HG03378 (cell line): ENCODE results near the gene KIF26B.

ENCODE experiments used
- ATAC-seq: cut with Tn5 transposase; IDR thresholded peaks from one replicate; pipeline ENCODE4 v1.9.1; 2021; ENCODE audit warnings: mild to moderate bottlenecking, moderate library complexity; ENCODE audit not compliant: unreplicated experiment

KIF26B gene

DNA sequence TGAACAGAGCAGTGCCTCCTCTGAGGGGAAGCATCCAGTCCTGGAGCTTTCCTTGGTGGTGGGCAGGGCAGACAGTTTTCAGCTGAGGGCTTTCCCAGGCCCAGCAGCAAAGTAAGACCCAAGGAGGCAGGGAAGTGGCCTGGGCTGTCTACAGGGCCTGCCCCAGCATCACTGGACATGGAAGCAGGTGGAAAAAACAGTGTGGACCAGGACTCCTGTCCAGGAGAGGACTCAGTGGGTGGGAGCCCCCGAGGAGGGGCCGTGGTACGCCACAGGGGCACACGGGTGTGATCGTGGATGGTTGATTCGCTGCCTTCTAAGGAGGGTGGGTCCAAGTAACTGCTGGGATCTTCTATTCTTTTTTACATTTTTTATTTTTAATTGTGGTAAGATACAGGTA is 387.6 kb downstream of the KIF26B start:
- ATAC-seq = no peak

DNA sequence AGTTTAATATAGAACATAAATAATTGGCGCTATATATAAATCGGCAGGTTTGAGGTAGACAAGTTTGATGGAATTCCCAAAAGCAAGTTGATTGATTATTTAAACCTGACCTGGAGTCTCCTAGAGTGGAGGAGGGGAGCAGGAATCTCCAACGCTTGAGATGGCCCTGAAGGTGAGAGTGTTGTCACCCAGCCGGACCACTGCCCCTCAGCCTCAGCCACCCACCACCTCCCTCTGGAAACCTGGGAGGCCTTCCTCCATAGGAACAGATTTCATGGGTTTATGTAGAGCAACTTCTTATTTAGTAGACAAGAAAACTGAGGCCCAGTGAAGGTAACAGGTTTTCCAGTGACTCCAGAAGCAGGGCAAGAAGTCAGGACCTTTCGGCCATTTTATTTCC is 389.5 kb downstream of the KIF26B start:
- ATAC-seq = no peak

DNA sequence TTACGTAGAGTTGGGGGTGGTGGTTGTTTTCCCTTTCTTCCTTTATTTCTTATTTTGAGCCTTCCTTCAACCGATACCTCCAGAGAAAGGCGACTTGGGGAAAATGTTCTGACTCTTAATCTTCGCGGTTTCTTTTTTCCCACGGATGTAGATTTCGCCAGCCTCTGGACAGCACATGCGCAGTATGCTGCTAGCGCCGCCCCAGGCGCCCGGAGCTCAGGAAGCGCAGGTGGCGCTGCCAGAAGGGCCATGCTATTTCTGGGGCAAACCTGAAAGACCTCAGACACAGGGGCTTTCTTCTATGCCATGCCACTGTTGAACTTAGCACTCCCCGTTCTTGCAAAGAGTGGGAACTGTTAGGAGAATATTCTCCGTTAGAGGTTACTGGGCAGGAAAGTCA is 392.1 kb downstream of the KIF26B start:
- ATAC-seq = no peak

DNA sequence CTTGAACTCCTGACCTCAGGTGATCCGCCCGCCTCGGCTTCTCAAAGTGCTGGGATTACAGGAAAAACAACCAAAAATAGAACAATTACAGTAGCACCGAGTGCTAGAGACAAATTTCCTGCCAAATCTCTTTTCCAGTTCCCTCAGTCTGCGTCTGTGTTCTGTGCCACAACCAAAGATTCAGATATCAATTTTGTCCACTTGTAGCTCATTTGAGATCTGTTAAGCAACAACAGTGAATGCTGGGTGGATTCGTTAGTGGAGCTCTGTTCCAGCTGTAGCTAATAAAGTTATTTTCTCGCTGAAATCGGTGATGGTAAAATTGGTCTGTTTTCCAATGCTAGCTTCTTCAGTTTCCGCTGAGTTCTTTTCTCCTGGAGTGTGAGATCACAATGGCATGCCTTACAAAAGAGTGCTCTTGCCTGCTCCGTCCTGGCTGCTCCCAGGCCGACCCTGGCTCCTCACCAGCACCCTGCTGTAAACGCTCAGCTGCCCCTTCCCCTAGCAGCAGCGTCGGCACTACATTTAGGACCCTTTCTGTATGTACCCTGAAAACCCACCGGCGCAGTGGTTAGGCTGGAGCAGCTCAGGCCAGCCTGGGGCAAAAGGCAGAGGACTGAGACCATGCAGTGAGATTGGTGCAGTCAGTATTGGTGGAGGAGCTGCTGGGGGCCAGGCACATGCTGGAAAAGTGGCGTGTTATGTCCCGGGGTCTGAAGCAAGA is 395.4 kb downstream of the KIF26B start:
- no peak for ATAC-seq

DNA sequence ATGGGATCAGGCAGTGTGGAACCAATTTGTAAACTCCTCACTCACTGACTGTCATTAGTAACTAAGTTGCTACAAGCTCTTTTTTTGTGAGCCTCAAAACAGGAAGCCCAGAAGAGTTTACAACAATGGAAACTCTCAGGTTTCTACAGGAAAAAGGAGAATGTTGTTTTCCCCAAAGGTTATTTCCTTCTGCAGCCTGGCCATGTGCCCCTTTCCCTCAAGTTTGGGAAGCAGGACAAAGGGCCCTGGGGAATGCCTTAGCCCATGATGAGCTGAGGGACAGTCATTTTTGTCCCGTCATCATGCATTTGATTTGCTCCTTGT is 395.9 kb downstream of the KIF26B start:
- ATAC-seq = no peak

DNA sequence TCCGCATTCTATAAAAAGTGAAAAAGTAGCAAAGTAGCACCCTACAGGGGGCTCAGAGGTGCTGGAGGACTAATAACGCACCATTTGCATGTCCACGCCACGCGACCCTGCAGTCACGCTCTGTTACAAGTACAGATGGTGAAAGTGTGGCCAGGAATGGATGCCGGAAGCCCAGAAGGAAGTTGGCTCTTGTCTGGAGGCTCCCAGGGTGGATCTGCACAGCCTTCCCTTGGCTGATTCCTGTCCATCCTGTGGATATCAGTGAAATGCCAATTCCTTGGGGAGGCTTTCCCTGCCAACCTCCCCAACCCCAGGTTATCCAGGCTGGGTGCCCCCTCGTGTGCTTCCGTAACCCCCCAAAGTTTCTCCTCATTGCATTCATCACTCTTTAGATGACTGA is 396.8 kb downstream of the KIF26B start:
- ATAC-seq = no peak

DNA sequence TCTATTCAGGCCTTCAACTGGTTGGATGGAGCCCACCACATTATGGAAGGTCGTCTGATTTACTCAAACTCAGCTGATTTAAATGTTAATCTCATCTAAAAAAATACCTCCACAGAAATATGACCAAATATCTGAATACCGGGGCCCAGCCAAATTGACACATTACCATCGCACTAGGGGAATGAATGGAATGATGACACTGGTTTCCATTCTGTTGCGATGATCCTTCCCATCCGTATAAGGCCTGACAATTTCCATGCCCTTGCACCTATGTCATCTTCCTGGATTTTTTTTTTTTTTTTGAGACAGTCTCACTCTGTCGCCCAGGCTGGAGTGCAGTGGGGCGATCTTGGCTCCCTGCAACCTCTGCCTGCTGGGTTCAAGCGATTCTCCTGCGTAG is 397.5 kb downstream of the KIF26B start:
- no peak for ATAC-seq

DNA sequence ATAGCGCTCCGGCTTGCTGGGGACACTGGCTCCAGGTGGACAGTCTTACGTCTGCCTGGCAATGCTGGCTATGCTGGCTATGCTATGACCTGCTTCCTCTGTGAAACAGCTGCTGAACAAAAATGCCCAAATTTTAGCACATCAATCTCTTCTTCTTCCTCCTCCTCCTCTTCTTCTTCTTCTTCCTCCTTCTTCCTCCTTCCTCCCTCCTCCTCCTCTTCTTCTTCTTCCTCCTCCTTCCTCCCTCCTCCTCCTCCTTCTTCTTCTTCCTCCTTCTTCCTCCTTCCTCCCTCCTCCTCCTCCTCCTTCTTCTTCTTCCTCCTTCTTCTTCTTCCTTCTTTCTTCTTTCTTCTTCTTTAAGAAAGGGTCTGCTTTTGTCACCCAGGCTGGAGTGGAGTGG is 401.3 kb downstream of the KIF26B start:
- ATAC-seq = no peak

DNA sequence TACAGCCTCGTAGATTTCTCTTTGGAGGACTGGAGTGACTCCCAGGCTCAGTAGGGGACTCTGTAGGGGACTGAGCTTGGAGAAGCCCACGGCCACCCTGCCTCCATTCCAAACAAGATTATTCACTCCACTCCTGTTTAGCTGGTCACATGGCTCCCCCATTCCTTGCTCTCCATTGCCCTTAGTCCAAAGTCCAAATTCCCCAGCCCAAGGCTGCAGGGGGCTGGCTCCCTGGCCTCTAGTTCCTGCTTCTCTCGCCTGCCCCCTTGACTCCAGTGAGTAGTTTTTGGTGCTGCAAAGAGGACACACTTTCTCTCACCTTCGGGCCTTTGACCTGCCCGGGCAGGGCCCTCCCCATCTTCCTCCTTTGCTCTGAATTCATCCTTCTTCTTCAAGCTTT is 403.3 kb downstream of the KIF26B start:
- no peak for ATAC-seq

DNA sequence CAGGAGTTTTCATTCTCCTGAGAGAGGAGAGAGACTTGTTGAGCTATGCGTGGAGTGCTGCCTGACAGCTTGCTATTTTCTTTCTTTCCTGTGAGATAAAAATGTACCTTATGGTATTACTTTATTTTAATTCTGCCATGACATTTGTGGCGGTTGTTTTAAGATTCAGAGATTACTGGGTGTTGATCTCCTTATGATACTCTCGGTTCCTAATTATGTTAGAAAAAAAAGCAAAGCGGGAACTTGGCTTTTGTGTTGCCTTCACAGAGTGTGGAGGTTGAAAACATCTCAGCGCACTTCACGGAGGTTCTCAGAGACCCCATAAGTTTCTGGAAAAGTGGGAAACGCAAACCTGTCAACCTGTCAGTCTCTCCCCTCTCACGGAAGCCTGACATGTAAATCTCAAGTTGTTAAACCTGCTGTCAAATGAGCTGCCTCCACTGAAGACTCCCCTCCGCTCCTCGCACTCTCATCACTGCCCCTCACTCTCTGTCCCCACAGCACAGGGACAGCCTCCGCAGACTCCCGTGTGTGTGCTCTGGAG is 405.6 kb downstream of the KIF26B start:
- ATAC-seq = no peak

DNA sequence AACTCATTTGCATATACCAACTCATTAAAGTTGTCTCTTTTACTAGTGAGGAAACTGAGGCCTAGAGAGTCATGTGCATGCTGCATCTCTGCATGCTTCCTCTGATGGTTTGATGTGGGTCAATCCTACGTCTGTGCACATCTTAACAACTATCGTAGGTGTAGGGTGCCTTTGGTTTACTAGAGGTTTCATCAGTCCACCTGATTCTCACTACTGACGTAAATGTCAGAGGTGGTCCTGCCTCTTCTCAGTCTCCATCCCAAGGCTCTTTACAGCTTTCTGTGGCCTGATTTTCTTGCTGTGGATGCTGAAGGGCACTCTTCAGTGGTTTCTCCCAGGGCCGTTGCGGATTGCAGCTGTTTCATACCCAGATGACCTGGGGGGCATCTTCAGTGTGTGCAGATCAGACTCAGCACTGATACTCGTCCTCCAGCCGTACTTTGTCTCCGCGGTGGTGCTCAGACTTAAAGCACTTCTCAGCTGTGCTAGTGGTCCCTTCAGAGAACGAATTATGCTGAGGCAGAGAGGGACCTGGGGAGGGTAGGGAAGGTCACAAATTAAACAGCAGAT is 407.0 kb downstream of the KIF26B start:
- no peak for ATAC-seq

DNA sequence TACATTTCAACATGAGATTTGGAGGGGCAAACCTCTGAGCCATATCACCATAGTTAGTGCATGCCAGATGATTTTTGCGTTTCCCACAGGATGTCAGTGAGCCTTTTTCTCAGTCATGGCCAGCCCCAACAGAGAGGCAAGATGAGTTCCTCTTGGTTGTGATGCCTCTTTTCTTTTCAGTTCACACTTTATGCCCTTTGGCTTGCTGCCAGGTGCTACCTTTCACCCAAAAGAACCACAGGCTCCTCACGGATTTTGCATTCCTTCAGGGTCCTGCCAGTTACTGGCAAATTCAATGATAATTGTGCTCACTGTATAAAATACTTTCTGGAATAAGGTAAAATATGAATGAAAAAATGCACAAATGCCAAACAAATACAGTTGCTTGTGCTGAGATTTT is 411.3 kb downstream of the KIF26B start:
- ATAC-seq = no peak

DNA sequence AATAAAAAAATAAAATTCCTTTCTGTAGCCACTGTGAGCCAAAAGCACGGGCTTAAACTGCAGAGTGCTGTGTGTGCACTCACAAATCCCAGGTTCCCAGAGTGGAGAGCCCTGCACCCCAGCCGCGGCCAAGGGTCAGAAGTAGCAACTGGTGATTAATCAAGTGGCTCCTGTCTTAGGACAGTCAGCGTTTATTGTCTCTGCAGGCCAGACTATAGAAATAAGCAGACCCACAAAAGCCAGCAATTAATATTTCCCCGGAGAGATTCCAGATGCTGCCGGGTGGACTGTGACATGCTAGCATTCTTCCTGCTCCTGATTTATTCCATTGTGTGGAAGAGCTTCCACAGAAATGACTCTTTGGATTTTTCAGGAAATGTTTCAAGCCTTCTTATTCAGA is 412.2 kb downstream of the KIF26B start:
- ATAC-seq = no peak

DNA sequence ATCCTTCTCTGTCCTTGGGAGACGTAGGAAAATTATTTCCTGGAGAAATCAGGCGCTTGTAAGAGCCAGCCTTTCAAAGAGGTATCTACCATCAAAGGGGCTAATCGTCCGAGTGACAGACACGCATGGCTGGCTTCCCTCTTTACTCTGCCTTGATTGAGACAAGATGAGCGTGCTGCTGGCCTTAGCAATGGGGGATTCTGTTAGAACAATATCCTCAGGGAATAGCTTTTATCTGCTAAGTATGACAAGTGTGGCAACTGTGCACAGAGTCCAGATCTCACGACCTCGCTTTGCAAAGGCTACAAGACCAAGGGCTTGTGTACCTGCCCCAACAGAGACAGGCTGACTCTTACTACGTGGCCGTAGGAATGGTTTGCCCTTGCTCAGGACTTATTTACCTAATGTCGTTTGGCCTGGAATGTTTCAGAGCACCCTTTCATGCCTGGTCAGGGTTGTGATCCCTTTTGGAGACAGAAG is 417.1 kb downstream of the KIF26B start:
- no peak for ATAC-seq

DNA sequence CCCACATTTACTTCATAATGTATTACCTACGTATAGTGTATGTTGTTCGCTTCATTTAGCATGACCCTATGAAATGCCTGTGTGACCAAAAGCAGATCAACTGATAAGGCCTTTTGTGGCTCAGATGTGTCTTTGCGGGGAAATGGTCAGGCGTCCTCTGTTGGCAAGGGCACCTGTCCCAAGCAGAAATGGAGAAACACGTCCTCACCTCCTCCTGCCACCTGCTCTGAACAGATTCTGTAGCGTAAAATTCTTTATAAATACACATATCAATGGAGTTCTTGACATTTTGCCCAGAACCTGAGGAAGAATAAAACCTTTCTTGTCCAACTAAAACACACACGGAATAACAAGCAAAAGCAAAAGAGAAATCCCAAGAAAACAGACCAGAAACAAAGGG is 417.9 kb downstream of the KIF26B start:
- ATAC-seq = no peak

DNA sequence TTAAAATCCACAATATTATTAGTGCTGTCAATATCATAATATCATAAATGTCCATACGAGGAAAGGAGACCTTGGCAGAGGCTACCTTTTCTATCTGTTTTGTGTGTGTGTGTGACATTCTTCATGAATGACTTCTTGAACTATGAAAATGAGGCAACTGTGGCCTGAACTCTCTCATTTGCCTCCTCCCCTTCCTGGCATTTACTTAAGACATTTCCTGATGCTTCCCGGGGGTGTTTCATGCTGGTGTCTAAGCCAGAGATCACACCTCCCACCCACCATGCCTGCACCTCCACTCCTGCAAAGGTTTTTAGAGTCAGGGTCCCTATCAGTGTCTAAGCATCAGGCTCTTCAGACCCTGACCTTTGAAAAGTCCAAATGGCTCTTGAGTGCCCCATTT is 420.9 kb downstream of the KIF26B start:
- no peak for ATAC-seq

DNA sequence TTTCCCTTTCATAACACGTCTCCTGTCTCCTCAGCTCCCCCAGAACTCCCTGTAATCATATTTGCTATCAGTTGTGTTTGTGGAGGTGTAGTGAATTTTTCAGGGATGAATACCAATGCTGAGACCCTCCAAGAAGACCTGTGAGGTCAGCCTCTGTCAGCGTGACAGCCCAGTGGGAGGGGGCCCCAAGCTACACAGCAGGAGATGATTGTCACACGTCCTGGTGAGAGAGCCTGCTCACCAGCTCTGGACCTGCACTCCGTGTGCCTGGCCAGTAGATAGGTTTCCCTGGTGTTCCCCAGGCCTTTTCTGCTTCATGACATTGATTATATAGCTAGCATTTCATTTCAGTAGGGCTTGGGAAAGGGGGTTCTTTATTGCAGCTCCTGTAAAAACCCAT is 421.5 kb downstream of the KIF26B start:
- ATAC-seq = no peak

DNA sequence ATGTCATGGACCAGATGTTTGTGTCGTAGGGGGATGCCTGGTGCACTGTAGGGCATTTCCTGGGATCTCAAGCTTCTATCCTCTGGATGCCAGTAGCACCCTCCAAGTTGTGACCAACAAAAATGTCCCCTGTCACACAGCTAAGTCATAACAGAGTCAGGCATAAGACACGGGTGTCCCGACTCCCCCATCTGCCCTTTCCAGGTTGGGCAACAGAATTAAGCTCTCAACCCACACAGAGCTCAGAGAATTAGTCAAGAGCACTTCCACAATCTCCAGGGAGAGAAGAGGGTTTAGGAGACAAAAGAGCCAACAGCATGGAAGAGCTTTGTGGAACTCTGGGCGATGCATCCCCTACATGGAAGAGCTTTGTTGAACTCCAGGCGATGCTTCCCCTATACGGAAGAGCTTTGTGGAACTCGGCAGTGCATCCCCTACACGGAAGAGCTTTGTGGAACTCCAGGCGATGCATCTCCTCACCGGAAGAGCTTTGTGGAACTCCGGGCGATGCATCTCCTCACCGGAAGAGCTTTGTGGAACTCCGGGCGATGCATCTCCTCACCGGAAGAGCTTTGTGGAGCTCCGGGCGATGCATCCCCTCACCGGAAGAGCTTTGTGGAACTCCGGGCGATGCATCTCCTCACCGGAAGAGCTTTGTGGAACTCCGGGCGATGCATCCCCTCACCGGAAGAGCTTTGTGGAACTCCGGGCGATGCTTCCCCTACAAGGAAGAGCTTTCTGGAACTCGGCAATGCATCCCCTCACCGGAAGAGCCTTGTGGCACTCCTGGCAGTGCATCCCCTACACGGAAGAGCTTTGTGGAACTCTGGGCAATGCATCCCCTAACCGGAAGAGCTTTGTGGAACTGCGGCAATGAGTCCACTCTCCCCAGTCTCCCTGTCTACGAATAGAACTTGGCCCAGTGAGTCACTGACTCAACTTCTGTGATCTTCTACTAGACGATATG is 422.7 kb downstream of the KIF26B start:
- no peak for ATAC-seq

DNA sequence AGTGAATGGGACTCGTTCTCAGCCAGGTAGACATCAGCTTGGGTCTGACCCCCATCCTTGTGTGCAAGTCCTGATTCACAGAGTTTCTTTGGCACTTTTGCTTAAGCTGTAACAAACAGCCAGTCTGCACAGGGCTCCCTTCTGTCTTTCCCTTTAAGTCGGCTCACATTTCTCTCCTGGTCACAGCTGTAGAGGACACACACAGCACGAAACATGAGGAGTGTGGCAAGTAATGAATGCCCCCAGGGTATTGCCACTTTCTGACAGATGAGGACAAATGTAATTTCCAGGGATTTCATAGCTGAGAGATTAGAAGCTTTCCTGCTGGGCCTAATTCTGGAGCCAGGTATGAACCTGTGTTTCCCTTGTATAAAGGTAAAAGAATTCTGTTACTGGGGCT is 423.5 kb downstream of the KIF26B start:
- no peak for ATAC-seq

DNA sequence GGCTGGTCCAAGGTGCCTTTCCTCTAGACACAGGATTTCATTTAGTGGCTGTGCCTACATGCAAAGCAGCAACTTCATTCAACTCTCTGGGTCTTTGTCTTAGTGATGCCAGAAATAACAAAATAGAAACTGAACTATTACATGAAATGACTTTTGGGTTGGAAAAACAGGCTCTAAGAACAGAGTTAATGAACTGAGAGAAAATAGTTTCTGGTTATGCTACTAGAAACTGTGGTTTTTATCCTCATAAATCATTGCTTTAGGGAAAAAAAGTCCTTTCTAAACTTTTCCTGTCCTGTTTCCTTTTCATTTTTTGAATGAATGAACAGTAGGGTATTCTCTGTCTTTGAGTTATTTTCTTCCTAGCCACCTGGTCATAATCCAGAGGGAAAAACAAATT is 424.0 kb downstream of the KIF26B start:
- no peak for ATAC-seq

DNA sequence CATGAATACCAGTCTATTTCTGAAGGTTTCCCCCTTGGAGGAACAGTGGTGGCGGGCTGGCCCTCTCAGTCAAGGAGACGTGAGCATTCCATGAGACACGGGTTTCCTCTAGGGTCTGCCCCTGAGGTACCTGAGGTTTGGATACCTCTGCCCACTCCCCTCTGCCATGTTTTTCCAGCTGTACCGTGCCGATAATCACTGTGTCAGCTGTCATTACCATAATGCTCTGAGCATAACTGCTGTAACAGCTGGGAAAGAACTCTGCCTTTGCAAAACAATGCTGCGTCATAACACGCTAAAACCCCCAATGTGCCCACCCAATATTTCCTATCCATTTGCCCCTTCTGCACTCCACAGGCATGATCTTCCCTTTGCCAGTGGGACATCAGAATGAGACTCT is 425.1 kb downstream of the KIF26B start:
- ATAC-seq = no peak

DNA sequence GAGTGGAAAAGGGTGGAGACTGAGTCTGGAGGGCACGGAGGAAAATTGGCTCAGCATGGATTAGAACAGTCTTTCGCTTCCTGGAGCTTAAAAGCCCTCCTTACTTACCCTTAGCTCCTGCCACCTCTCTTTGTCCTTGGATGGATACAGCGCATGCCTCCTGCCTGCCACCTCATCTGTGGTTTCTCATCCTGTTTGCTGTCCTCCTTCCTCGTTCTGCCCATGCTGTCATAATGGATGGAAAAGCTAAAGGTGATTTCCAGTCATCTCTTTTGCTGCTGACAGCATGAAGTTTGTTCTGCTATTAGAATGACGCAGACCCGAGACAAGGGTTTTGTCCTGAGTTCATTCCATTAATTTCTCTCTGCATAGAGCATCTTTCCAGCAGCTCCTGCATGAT is 425.9 kb downstream of the KIF26B start:
- ATAC-seq = no peak
